ENCODE data around the gene FOXM1.

Gene FOXM1, protein sequence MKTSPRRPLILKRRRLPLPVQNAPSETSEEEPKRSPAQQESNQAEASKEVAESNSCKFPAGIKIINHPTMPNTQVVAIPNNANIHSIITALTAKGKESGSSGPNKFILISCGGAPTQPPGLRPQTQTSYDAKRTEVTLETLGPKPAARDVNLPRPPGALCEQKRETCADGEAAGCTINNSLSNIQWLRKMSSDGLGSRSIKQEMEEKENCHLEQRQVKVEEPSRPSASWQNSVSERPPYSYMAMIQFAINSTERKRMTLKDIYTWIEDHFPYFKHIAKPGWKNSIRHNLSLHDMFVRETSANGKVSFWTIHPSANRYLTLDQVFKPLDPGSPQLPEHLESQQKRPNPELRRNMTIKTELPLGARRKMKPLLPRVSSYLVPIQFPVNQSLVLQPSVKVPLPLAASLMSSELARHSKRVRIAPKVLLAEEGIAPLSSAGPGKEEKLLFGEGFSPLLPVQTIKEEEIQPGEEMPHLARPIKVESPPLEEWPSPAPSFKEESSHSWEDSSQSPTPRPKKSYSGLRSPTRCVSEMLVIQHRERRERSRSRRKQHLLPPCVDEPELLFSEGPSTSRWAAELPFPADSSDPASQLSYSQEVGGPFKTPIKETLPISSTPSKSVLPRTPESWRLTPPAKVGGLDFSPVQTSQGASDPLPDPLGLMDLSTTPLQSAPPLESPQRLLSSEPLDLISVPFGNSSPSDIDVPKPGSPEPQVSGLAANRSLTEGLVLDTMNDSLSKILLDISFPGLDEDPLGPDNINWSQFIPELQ

GRCh38 chr12:2877047-2877952, at the start of gene FOXM1, which contains the start of gene RHNO1:
FOXM1 (minus strand) TSS chr12:2877174; CDS start chr12:2874478, 2,696 bp downstream.
RHNO1 (plus strand) TSS chr12:2877223; CDS start chr12:2885367, 8,144 bp downstream.
- DNase-seq (ENCODE audit: extremely low read depth in 1 of 2, low read depth in 1 of 2), result peak; percentile 58 to 79

GRCh38 chr12:2925322-2925995, 48.5 kb upstream of the FOXM1 start:
- no peak for DNase-seq (ENCODE audit: extremely low read depth in 1 of 2, low read depth in 1 of 2)

DNA sequence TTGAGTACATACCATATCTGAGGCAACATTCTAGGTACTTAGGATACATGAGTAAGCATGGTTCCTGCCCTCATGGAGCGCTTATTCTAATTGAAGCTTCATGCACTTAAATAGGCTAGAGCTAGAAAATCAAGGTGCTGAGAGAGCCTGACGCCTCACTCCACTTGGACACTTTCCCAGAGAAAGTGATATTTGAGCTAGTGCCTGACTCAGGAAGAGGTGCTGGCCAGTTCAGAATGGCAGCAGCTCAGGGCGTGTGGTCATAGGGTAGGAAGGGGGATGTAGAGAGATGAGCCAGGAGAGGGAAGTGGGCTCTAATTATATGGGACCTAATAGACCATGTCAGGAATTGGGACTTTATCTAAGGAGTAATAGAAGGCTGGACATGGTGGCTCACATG, 47.0 kb upstream of the FOXM1 start:
- DNase-seq (ENCODE audit: extremely low read depth in 1 of 2, low read depth in 1 of 2), result no peak

- DNase-seq (ENCODE audit: extremely low read depth in 1 of 2, low read depth in 1 of 2), result no peak
Measured at GRCh38 chr12:2923057-2923456, 46.1 kb upstream of the FOXM1 start.

DNA sequence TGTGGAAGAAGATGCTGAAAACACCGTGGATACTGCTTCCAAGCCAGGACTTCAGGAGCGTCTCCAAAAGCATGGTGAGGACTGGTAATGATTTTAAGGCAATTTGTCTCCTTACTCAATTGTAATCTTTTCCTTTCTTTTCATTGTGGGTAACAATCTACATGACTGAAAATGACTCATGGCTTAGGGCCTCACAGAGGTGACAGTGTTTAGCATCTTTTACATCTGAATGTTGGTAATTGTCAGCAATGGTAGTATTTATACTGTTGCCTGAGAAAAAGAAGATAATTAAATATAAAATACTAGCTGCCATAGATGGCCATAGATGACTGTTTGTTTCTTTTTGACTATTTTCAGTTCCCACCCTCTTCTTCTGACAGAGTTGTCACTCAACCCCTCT, 45.4 kb upstream of the FOXM1 start:
- DNase-seq (ENCODE audit: extremely low read depth in 1 of 2, low read depth in 1 of 2), result no peak

GRCh38 chr12:2919249-2919648, 42.3 kb upstream of the FOXM1 start:
- DNase-seq (ENCODE audit: extremely low read depth in 1 of 2, low read depth in 1 of 2), result no peak

GRCh38 chr12:2912216-2912575, 35.2 kb upstream of the FOXM1 start:
- no peak for DNase-seq (ENCODE audit: extremely low read depth in 1 of 2, low read depth in 1 of 2)

GRCh38 chr12:2904260-2904659, 27.3 kb upstream of the FOXM1 start:
- no peak for DNase-seq (ENCODE audit: extremely low read depth in 1 of 2, low read depth in 1 of 2)

DNA sequence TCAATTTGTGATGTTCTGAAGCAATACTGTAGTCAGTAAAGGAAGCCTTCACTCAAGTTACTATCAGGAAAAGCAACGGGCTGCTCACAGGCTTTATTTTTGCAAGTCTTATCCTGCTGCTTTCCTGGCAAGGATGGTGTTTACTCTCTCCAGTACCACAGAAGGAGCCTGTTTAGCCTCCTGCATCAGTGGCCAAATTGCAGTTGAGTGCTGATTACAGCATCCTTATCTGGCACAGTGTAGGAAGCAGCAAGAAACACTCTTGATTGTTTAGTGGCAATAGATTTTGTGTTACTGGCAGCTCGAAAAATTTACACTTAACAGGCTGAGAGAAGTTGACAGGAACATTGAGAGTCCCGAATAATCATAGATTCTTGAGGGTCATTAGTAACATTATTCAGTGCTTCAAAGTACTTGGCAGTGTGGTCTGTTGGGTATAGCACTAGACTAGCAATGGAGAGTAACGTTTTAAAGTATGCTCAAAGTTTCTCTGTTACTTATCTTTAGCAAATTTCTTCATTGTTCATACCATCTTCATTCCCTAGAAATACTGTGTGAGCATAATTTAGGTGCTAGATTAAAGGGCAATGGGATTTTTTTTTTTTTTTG, 25.4 kb upstream of the FOXM1 start:
- DNase-seq (ENCODE audit: extremely low read depth in 1 of 2, low read depth in 1 of 2), result no peak

DNA sequence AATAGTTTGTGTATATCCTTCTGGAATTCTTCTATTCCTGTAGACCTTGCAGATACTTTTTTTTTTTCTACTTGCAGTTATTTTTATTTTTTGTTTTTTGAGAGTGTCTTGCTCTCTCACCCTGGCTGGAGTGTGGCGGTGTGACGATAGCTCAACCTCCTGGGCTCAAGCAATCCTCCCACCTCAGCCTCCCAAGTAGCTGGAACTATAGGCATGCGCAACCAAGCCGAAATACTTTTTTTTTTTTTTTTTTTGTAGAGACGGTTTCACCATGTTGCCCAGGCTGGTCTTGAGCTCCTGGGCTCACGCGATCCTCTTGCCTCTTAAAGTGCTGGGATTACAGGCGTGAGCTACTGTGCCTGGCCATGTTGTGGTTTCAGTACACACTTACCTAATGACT, 23.7 kb upstream of the FOXM1 start:
- no peak for DNase-seq (ENCODE audit: extremely low read depth in 1 of 2, low read depth in 1 of 2)

- DNase-seq (ENCODE audit: extremely low read depth in 1 of 2, low read depth in 1 of 2), result no peak
Measured at GRCh38 chr12:2897418-2897817, 20.4 kb upstream of the FOXM1 start.

DNA sequence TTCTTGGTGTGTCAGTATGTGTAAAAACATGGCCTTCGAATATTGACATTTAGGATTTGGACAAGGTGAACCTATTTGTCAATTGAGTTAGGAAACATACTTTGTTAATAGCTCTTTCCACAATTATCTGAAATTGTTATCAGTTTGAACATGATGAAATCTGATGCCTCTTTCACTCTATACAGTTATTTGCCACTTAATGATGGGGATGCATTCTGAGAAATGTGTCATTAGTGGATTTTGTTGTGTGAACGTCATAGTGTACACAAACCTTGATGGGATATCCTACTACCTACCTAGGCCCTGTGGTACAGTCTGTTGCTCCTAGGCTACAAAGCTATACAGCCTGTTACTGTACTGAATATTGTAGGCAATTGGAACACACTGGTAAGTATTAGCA, 18.5 kb upstream of the FOXM1 start:
- DNase-seq (ENCODE audit: extremely low read depth in 1 of 2, low read depth in 1 of 2), result no peak

GRCh38 chr12:2895051-2895451, 18.1 kb upstream of the FOXM1 start:
- no peak for DNase-seq (ENCODE audit: extremely low read depth in 1 of 2, low read depth in 1 of 2)

DNA sequence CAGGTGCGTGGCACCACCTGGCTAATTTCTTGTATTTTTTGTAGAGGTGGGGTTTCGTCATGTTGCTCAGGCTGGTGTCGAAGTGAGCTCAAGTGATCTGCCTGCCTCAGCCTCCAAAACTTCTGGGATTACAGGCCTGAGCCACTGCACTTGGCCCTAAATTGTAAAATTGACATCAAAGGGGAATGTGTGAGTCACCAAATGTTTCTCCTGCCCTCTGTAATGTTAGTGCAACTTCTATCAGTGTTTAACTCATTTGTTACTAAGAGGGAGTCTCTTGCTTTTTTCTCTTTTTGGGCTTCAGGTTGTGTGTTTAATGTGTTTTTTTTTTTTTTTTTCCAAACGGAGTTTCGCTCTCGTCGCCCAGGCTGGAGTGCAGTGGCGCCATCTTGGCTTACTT, 16.0 kb upstream of the FOXM1 start:
- no peak for DNase-seq (ENCODE audit: extremely low read depth in 1 of 2, low read depth in 1 of 2)

DNA sequence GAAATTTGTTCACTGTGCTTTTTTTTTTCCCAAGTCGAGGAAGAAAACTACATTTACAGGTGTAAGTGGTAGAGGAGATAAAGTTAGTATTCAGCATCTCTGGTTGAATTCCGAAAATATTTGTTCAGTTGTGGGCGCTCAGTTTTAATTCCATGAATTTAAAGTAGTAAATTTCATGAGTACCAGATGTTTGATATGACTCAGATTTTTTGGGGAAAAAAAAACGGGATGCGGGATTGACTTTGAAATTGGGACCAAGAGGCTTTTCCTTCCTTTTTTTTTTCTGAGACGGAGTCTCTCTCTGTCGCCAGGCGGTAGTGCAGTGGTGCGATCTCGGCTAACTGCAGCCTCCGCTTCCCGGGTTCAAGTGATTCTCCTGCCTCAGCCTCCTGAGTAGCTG, 15.3 kb upstream of the FOXM1 start:
- no peak for DNase-seq (ENCODE audit: extremely low read depth in 1 of 2, low read depth in 1 of 2)

GRCh38 chr12:2891240-2892053, 14.5 kb upstream of the FOXM1 start:
- peak in 1 of 2 donors; percentile 7 for DNase-seq (ENCODE audit: extremely low read depth in 1 of 2, low read depth in 1 of 2)

DNA sequence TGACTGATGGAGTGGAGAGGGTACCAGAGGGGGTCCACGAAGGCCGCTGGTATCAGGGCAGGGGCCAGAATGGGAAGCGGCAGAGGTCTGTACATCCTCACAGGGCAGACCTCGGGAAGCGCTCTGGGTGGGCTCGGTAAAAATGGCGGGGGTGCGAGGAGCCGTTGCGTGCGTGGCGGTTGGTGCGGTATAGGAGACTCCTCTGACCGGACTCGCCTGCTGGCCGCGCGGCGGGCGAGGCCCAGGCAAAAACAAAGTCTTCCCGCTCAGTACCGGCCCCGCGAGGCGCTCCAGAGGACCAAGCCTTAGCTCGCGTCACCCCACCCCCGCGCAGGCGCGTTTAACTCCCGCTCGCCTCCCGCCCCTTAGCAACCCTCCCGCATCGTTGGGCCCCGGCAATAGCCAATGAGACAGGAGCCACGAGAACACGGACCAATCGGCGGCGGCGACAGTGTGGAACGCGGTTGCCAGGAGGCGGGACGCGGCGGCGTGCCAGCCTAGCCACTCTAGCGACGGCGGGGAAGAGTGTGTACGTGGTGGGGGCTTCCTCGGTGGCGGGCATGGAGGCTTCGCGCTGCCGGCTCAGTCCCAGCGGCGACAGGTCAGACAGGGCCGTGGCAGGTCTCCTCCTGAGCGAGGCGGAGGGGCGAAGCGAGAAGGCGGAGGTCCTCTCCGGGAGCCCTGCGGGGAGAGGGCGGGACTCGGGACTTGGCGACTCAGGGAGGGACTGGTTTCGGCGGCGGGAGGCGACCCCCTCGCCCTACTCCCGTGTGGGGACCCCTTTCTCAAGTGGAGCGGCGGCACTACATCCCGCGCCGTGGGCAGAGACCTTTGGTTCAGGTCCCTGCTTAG, 13.6 kb upstream of the FOXM1 start, which contains the start of gene TULP3:
TSS of gene TULP3 (plus strand) at position 504 of the 852 bp plus-strand sequence. CDS start at position 561, 57 bp downstream.
- DNase-seq (ENCODE audit: extremely low read depth in 1 of 2, low read depth in 1 of 2), result peak; percentile 97 to 98

- DNase-seq (ENCODE audit: extremely low read depth in 1 of 2, low read depth in 1 of 2), result no peak
Measured at GRCh38 chr12:2890001-2890387, 13.0 kb upstream of the FOXM1 start.

Data from activated CD8-positive, alpha-beta memory T cell treated with anti-CD3 and anti-CD28 coated beads for 1 hour (primary cell).